ENCODE measurements around the gene AKAIN1.

Gene AKAIN1

DNA sequence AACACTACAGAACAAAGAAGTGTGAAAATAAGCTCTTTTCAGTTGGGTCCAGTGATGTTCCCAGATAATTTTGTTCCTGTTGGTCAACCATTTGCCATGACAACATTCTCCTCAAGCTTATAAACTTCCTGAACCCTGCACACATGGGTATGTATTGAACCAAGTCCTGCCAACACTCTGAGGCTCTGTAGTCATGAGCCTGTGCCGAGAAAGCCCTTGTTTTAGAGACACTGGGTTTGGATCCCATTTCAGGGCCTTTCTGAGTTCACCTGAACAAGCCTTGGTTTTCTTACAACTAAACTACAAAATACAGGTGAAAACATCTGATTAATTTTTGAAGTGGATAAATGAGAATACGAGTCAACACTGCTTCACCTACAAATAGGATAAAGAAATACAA, 38.5 kb downstream of the AKAIN1 start:
- H3K36me3 Mint-ChIP-seq (ENCODE audit: low read depth) = no peaks in the 10 kb centered on the region
- peaks cover 9% of the 10 kb centered on the region for H3K27me3 Mint-ChIP-seq (ENCODE audit: low read depth)
- no peaks in the 10 kb centered on the region for H3K9me3 Mint-ChIP-seq
- H3K4me3 Mint-ChIP-seq = no peak overlapping the region
- no peak overlapping the region for H3K27ac Mint-ChIP-seq
- no peaks in the 10 kb centered on the region for H3K4me1 Mint-ChIP-seq
- TF ChIP-seq, protein P1, sequence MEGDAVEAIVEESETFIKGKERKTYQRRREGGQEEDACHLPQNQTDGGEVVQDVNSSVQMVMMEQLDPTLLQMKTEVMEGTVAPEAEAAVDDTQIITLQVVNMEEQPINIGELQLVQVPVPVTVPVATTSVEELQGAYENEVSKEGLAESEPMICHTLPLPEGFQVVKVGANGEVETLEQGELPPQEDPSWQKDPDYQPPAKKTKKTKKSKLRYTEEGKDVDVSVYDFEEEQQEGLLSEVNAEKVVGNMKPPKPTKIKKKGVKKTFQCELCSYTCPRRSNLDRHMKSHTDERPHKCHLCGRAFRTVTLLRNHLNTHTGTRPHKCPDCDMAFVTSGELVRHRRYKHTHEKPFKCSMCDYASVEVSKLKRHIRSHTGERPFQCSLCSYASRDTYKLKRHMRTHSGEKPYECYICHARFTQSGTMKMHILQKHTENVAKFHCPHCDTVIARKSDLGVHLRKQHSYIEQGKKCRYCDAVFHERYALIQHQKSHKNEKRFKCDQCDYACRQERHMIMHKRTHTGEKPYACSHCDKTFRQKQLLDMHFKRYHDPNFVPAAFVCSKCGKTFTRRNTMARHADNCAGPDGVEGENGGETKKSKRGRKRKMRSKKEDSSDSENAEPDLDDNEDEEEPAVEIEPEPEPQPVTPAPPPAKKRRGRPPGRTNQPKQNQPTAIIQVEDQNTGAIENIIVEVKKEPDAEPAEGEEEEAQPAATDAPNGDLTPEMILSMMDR (IDR thresholded peaks at IDR 0.05; ENCODE audit: unreplicated experiment in 3 of 3) = no peak

DNA sequence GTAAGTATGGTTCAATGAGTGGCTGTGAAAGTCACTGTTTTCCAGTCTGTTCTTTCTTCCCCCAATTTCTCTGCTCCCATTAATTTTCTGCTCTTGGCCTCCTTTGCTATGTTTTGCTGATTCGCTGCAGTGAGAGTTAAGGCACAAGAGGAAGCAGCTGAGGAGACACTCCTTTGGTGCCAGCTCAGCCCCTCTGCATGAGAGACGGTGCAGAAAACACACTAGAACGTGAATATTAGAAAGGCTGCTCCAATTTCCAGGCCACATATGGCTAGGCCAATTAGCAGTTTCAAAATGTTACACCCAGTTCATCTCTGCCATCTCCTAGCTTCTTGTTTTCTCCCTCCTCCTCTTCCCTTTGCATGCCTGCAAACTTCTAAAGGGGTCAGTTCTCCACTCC, 38.9 kb downstream of the AKAIN1 start:
- Mint-ChIP-seq H3K27me3 (ENCODE audit: low read depth) (peaks cover 9% of the 10 kb centered on the region), H3K4me3 (no peak overlapping the region), H3K27ac (no peak overlapping the region), H3K4me1 (no peaks in the 10 kb centered on the region), H3K36me3 (ENCODE audit: low read depth) (no peaks in the 10 kb centered on the region), H3K9me3 (no peaks in the 10 kb centered on the region)
- TF ChIP-seq, protein P1 (IDR thresholded peaks at IDR 0.05; ENCODE audit: unreplicated experiment in 3 of 3) = no peak

DNA sequence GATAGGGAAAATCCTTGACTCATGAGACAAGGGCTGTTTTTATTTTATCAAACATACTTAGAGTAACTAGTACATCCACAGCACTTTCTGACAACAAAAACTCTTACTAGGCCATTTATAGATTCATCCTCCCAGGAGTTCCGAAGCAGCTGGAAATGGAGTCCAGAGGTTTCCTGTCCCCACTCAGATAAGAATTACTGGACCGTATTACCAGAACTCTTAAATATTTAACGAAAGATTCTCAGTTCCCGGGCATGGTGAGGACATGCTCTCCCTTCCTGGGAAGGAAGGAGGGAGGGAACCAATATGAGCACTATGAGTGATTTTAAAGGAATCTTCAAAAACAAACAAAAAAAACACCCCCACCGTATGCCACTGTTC, 41.2 kb downstream of the AKAIN1 start:
- Mint-ChIP-seq H3K27ac (peak overlapping the region in 1 of 3 experiments; percentile 32), H3K4me3 (no peak overlapping the region), H3K9me3 (no peaks in the 10 kb centered on the region), H3K36me3 (ENCODE audit: low read depth) (no peaks in the 10 kb centered on the region), H3K27me3 (ENCODE audit: low read depth) (peaks cover 9% of the 10 kb centered on the region), H3K4me1 (no peaks in the 10 kb centered on the region)
- TF ChIP-seq, protein P1 (IDR thresholded peaks at IDR 0.05; ENCODE audit: unreplicated experiment in 3 of 3) = no peak

DNA sequence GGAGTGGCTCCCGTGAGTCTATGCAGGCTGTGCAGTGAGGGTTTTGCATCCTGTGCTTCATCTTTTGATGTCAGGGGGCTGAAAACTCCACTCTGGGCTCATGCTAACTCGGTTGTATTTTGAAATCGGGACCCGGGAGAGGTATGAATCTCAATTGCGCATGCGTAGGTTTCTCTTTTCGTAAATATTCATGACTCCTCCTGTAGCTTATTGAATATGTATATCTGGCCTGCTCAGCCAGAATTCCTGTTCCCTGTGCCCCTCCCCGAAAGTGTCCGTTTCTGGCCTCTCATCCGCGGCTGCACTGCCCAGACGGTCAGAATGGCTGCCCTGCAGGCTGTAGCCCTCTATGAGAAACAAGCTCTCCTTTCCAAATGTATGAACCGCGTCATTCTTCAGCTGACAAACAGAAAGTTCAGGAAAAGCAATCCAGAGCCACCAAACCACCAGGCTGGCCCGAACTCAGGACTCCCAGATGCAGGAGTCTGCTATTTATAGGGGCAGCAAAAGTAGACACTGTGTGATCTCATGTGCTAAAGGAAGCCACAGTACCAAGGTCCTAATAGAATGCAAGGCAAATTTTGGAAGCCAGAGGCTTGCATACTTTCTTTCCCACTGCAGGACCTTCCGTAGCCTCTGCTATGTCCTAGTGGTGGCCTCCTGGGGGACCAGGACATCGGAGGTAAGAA, 41.7 kb downstream of the AKAIN1 start:
- Mint-ChIP-seq H3K4me1 (no peaks in the 10 kb centered on the region), H3K4me3 (no peak overlapping the region), H3K9me3 (no peaks in the 10 kb centered on the region), H3K27ac (no peak overlapping the region), H3K27me3 (ENCODE audit: low read depth) (peaks cover 9% of the 10 kb centered on the region), H3K36me3 (ENCODE audit: low read depth) (no peaks in the 10 kb centered on the region)
- TF ChIP-seq, protein P1 (IDR thresholded peaks at IDR 0.05; ENCODE audit: unreplicated experiment in 3 of 3) = no peak

DNA sequence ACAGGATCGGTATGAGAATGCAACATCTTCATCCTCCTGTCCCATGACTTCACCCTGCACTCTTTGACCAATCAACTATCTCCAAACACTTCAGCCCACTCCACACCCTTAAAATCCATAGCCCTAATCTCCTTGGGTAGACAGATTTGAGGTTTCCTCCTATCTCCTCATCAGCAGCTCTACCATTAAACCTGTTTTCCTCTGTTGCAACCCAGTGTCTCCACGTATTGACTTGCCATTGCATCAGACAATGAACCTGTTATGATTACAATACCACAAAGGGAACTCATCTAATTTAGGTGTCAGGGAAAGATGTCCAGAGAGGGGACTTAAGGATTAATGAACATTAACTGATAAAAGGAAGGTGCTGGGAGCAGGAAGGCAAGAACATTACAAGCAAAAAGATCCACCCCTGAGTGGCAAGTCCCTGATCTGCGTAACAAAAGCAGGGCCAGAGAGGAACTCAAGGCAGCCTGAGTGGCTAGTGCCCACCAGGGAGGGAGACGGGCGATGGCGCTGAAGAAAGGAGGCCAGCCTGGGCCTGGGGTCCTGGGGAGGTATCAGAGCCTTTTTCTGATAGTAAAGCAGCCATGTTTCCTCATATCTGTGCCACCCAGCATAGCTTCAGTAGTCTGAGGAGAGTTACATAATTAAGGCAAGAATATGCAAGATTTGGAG, 44.6 kb downstream of the AKAIN1 start:
- H3K27ac Mint-ChIP-seq = no peak overlapping the region
- H3K9me3 Mint-ChIP-seq = no peaks in the 10 kb centered on the region
- no peaks in the 10 kb centered on the region for H3K36me3 Mint-ChIP-seq (ENCODE audit: low read depth)
- TF ChIP-seq, protein P1 (IDR thresholded peaks at IDR 0.05; ENCODE audit: unreplicated experiment in 3 of 3) = no peak
- no peaks in the 10 kb centered on the region for H3K4me1 Mint-ChIP-seq
- peaks cover 9% of the 10 kb centered on the region for H3K27me3 Mint-ChIP-seq (ENCODE audit: low read depth)
- H3K4me3 Mint-ChIP-seq = no peak overlapping the region

DNA sequence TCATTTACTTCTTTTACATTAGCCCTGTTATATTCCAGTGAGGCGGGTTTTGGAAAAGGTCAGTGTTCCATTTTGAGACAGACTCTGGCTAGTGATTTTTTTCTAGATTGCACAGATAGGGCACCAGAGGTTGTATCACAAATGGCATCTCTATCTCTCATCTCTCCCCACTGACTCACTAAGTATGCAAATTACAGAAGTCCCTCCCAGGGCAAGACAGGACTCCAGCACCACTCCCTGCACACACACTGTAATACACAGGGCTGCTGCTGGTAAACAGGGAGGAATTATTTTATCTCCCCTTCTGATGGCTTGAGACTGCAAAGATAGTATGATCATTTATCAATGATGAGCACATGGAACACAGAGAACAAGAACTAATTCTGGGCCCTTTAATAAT, 46.2 kb downstream of the AKAIN1 start:
- Mint-ChIP-seq H3K27me3 (ENCODE audit: low read depth) (peaks cover 9% of the 10 kb centered on the region), H3K36me3 (ENCODE audit: low read depth) (no peaks in the 10 kb centered on the region), H3K4me3 (no peak overlapping the region), H3K27ac (no peak overlapping the region), H3K9me3 (no peaks in the 10 kb centered on the region), H3K4me1 (no peaks in the 10 kb centered on the region)
- TF ChIP-seq, protein P1 (IDR thresholded peaks at IDR 0.05; ENCODE audit: unreplicated experiment in 3 of 3) = no peak

Data from nephron (organoid).